Measurements from ENCODE around the gene SH3RF3.
A peak's percentile ranks its signal among the peaks of the same experiment; 100 is the strongest.

The SH3RF3 gene

DNA sequence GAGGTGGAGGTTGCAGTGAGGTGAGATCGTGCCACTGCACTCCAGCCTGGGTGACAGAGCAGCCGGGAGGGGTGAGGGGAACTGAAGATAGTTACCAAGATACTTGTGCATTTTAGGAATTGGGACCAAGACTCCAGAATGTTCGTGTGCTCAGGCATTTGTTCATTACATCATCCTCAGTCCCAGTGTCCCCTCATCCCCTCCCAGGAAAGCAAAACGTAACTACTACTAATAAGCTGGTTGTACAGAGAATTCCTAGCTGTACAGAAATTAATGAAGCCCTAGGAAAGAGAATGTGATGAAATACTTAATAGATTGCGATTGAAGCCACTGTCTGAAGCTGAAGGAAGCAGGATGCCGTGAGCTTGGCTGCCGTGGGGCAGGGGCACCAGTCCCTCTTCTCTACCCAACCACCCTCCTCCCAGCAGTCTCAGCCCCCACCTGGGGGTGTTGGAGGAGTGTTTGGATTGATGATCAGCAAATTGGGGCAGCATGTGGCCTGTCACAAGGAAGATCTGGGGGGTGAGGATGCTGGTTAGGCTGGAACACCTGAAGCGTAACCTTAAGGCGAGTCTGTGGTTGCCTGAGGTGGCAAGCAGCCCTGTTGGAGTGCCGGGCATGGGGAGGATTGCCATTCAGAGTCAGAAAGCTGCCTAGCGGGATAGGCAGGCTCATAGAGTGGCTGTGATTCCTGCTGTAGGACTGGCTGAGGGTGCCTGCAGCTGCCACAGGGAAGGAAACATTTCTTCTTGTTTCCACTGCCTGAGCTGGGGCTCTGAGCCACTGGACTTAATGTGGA is 140.9 kb downstream of the SH3RF3 start:
- DNase-seq (ENCODE audit: low read depth), result no peak

DNA sequence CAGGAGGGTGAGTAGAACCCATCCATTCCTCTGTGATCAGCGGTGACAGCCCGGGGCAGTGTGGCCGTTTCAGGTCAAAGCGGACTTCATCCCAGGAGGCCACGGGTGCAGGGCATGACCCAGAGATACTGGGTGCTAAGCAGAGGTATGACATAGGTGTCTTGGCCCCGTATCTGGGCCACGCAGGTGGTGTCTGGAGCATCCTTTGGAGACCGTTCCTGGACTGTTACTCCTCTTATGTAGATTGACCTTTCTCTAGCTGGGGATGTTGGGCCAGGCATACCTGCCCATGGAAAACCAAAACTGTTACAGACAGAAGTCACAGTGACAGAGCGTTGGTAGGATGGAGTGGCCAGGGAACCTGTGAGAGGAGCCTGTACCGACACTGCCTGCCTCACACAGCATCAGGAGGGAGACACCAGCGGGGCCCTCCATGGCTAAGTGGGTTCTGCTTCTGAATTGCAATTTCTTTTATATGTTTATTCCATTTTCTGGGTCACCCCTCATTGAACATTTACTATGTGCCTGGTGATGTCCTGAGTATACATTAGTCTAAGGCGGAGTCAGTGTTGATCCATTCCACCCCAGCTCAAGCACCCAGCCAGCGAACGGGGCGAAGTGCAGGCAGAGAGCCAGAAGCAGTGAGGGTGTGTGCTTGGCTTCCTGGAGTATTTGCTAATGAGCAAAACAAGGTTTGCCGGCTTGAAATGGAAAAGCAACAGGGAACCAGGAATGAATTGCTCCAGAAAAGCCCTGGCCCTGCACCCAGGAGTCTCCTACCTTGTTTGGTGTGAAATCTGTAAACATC is 141.7 kb downstream of the SH3RF3 start:
- no peak overlapping the region for H3K4me3 ChIP-seq (ENCODE audit: low read depth, low read length)
- no peak for DNase-seq (ENCODE audit: low read depth)
- TF ChIP-seq CTCF (conservative IDR thresholded peaks at IDR 0.05; ENCODE audit: low read depth, low read length), result no peak

More for the DNA sequence above, 140.9 kb downstream of the SH3RF3 start:
- no peak overlapping the region for H3K4me3 ChIP-seq (ENCODE audit: low read depth, low read length)
- TF ChIP-seq CTCF (conservative IDR thresholded peaks at IDR 0.05; ENCODE audit: low read depth, low read length), result no peak

DNA sequence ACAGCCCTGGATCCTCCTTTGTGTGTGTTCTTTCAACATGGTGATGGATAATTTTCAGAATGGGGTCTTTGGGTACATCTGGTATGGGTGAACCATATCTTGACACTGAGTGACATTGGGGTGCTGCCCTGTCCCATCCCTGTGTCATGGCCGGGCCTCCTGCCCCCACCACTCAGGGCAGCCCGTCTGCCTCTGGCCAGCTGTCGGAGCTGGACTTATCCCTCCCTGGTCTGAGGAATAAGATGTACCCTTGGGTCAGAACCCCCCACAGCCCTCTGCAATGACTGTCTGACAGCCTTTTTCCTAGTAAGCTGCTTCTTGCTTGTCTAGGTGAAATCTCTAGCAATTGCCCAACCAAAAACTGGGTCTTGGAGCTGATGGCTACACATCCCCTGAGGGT is 142.9 kb downstream of the SH3RF3 start:
- no peak for TF ChIP-seq CTCF (conservative IDR thresholded peaks at IDR 0.05; ENCODE audit: low read depth, low read length)
- DNase-seq (ENCODE audit: low read depth), result no peak
- no peak overlapping the region for H3K4me3 ChIP-seq (ENCODE audit: low read depth, low read length)

GRCh38 chr2:109272461-109272860 is 143.5 kb downstream of the SH3RF3 start:
- DNase-seq (ENCODE audit: low read depth), result no peak
- no peak for TF ChIP-seq CTCF (conservative IDR thresholded peaks at IDR 0.05; ENCODE audit: low read depth, low read length)
- H3K4me3 ChIP-seq (ENCODE audit: low read depth, low read length), result no peak overlapping the region

GRCh38 chr2:109275120-109276012 is 146.4 kb downstream of the SH3RF3 start:
- TF ChIP-seq CTCF (conservative IDR thresholded peaks at IDR 0.05; ENCODE audit: low read depth, low read length), result no peak
- DNase-seq (ENCODE audit: low read depth), result peak; percentile 73

DNA sequence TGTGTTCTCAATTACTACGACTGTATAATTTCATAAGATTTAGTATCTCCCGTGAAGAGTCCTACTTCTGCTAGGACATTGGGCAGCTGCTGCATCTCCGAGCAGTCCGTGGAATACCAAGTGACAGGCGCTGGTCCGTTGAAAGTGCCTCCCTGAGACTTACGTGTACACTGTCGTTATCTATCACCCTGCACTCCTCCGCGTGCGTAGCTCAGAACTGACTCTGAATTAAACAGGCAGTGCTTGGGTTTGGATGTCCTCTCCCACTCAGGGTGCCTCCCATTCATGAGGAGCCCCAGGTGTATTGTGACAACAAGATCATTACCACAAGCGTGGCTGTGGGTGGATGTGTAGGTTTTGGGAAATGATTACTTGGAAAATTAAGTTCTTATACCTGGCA is 148.4 kb downstream of the SH3RF3 start:
- H3K4me3 ChIP-seq (ENCODE audit: low read depth, low read length), result no peak overlapping the region
- no peak for TF ChIP-seq CTCF (conservative IDR thresholded peaks at IDR 0.05; ENCODE audit: low read depth, low read length)
- no peak for DNase-seq (ENCODE audit: low read depth)

More at GRCh38 chr2:109275120-109276012, 146.4 kb downstream of the SH3RF3 start:
- H3K4me3 ChIP-seq (ENCODE audit: low read depth, low read length), result no peak overlapping the region
